Vagina (tissue), 2 donors: ENCODE results near the gene TAB3.

ENCODE experiments used
- CTCF ChIP-seq, 3 experiments: fragments of 450-650 bp in 2 of 3; fragments of 200-600 bp in 1 of 3; sonication (generic) in 1 of 3; IDR thresholded peaks; one replicate each; pipeline ENCODE4 v1.5.1; 2017 to 2019; ENCODE audit warnings: antibody characterized with exemption in 3 of 3, mild to moderate bottlenecking in 2 of 3, moderate library complexity in 2 of 3
- POLR2A ChIP-seq, 2 donors: fragments of 450-650 bp; IDR thresholded peaks; one replicate each; pipeline ENCODE4 v1.6.1; 2017; ENCODE audit warnings: antibody characterized with exemption in 2 of 2, mild to moderate bottlenecking in 2 of 2, moderate library complexity in 2 of 2
- POLR2AphosphoS5 ChIP-seq, 2 donors: sonication (generic); formaldehyde crosslinking; IDR thresholded peaks; one replicate each; pipeline ENCODE4 v1.9.0; 2017; ENCODE audit warnings: antibody characterized with exemption in 2 of 2, mild to moderate bottlenecking in 2 of 2, low read depth in 1 of 2; ENCODE audit not compliant: insufficient read depth in 1 of 2

GRCh38 chrX:30863974-30864373 lies 25.1 kb downstream of the TAB3 start:
- no peak for TF ChIP-seq POLR2A (IDR thresholded peaks at IDR 0.05)
- no peak for TF ChIP-seq CTCF (IDR thresholded peaks at IDR 0.05)
- no peak for TF ChIP-seq POLR2AphosphoS5 (IDR thresholded peaks at IDR 0.05; ENCODE audit: insufficient read depth in 1 of 2, low read depth in 1 of 2)
